A549 (cell line): ENCODE data around the gene TRMT44.

Experiments
- BHLHE40 ChIP-seq: IDR thresholded peaks from 2 replicates; pipeline ENCODE4 v1.6.1; 2012; ENCODE audit warnings: low read depth, low read length, inconsistent platforms
- CTCF ChIP-seq: fragments of >200 bp; sonication (Bioruptor Twin); formaldehyde crosslinking; IDR thresholded peaks from 3 replicates; pipeline ENCODE4 v1.5.1; 2016
- EP300 ChIP-seq, 2 experiments: fragments of >200 bp; sonication (Bioruptor Twin); formaldehyde crosslinking; IDR thresholded peaks; 2 replicates in 1 of 2; 3 replicates in 1 of 2; pipeline ENCODE4 v1.6.1; 2016 to 2017
- JUN ChIP-seq, 2 experiments: fragments of >200 bp; sonication (Bioruptor Twin); formaldehyde crosslinking; IDR thresholded peaks; 2 replicates in 1 of 2; 3 replicates in 1 of 2; pipeline ENCODE4 v1.6.1; 2016 to 2017
- MAX ChIP-seq: IDR thresholded peaks from 2 replicates; pipeline ENCODE4 v1.6.1; 2012
- PBX3 ChIP-seq: IDR thresholded peaks from 2 replicates; pipeline ENCODE4 v1.6.1; 2012
- POLR2A ChIP-seq: IDR thresholded peaks from 2 replicates; pipeline ENCODE4 v1.6.1; 2012; ENCODE audit warnings: mild to moderate bottlenecking, low read length

- no peak for TF ChIP-seq BHLHE40
- TF ChIP-seq CTCF = no peak
- no peak for TF ChIP-seq POLR2A
- TF ChIP-seq EP300 (IDR thresholded peaks at IDR 0.05) = no peak
- no peak for TF ChIP-seq JUN (IDR thresholded peaks at IDR 0.05)
- TF ChIP-seq MAX = no peak
- TF ChIP-seq PBX3 = no peak
Observed at GRCh38 chr4:8422786-8423185, 17.8 kb upstream of the TRMT44 start.
